ENCODE results near the gene XKR3. TPM values are rescaled to one million over a fixed set of nuclear protein-coding genes. Genes with fewer than 3 reads are reported as not detected.
A peak's percentile ranks its signal among the peaks of the same experiment; 100 is the strongest.
"Not testable (repeated sequence)": the region's sequence is repeated elsewhere in the genome, so short reads cannot be mapped to it uniquely, and the experiment has no call there.

XKR3 gene
- not detected in 2 replicates for total RNA-seq

- Mint-ChIP-seq H3K27me3 (ENCODE audit: low read depth) (no peaks in the 10 kb centered on the region), H3K4me3 (ENCODE audit: low read depth) (peak within 1 kb of the TSS; percentile 54), H3K27ac (peak within 1 kb of the TSS; percentile 75), H3K36me3 (ENCODE audit: low read depth) (peaks cover 3% of the 10 kb centered on the region), H3K9me3 (peaks cover 3% of the 10 kb centered on the region), H3K4me1 (ENCODE audit: low read depth) (peaks cover 28% of the 10 kb centered on the region)
- DNase-seq (ENCODE audit: low spot score): no peak
- intact Hi-C loops (cut with micrococcal nuclease): loop anchor here (2.0 kb wide), 1 partner anchor 50 kb away; no protein-coding TSS in a partner anchor
These were observed at the start of gene XKR3 for GRCh38 chr22:16824716-16825687. XKR3 (minus strand) TSS chr22:16825411; CDS start chr22:16808073, 17,338 bp downstream.

GRCh38 chr22:16869640-16870039 lies 44.4 kb upstream of the XKR3 start:
- H3K4me3 Mint-ChIP-seq (ENCODE audit: low read depth): not testable (repeated sequence)

GRCh38 chr22:16866167-16866566 lies 41.0 kb upstream of the XKR3 start:
- no peak overlapping the region for H3K4me3 Mint-ChIP-seq (ENCODE audit: low read depth)
- no peak overlapping the region for H3K27ac Mint-ChIP-seq
- H3K36me3 Mint-ChIP-seq (ENCODE audit: low read depth): no peaks in the 10 kb centered on the region
- H3K9me3 Mint-ChIP-seq: no peaks in the 10 kb centered on the region
- peaks cover 2% of the 10 kb centered on the region for H3K27me3 Mint-ChIP-seq (ENCODE audit: low read depth)
- H3K4me1 Mint-ChIP-seq (ENCODE audit: low read depth): peaks cover 4% of the 10 kb centered on the region
- no peak for DNase-seq (ENCODE audit: low spot score)
- intact Hi-C loops (cut with micrococcal nuclease): no loop called here

More at GRCh38 chr22:16869640-16870039, 44.4 kb upstream of the XKR3 start:
- H3K36me3 Mint-ChIP-seq (ENCODE audit: low read depth); H3K27me3 Mint-ChIP-seq (ENCODE audit: low read depth); H3K27ac Mint-ChIP-seq; intact Hi-C loops (cut with micrococcal nuclease); H3K4me1 Mint-ChIP-seq (ENCODE audit: low read depth); H3K9me3 Mint-ChIP-seq; DNase-seq (ENCODE audit: low spot score): not testable (repeated sequence)

GRCh38 chr22:16856851-16857250 lies 31.6 kb upstream of the XKR3 start:
- H3K27me3 Mint-ChIP-seq (ENCODE audit: low read depth): peaks cover 24% of the 10 kb centered on the region
- H3K4me1 Mint-ChIP-seq (ENCODE audit: low read depth); H3K4me3 Mint-ChIP-seq (ENCODE audit: low read depth); H3K27ac Mint-ChIP-seq; DNase-seq (ENCODE audit: low spot score); intact Hi-C loops (cut with micrococcal nuclease); H3K36me3 Mint-ChIP-seq (ENCODE audit: low read depth); H3K9me3 Mint-ChIP-seq: not testable (repeated sequence)

- no peak for DNase-seq (ENCODE audit: low spot score)
- Mint-ChIP-seq H3K9me3 (no peaks in the 10 kb centered on the region), H3K36me3 (ENCODE audit: low read depth) (no peaks in the 10 kb centered on the region), H3K27ac (no peak overlapping the region), H3K27me3 (ENCODE audit: low read depth) (peaks cover 26% of the 10 kb centered on the region), H3K4me1 (ENCODE audit: low read depth) (no peaks in the 10 kb centered on the region), H3K4me3 (ENCODE audit: low read depth) (no peak overlapping the region)
- intact Hi-C loops (cut with micrococcal nuclease): no loop called here
These were observed 29.4 kb upstream of the XKR3 start for GRCh38 chr22:16854631-16855030.

GRCh38 chr22:16851268-16851996 lies 26.2 kb upstream of the XKR3 start:
- H3K36me3 Mint-ChIP-seq (ENCODE audit: low read depth); H3K9me3 Mint-ChIP-seq; DNase-seq (ENCODE audit: low spot score); H3K27ac Mint-ChIP-seq; intact Hi-C loops (cut with micrococcal nuclease); H3K4me3 Mint-ChIP-seq (ENCODE audit: low read depth): not testable (repeated sequence)
- Mint-ChIP-seq H3K27me3 (ENCODE audit: low read depth) (peaks cover 29% of the 10 kb centered on the region), H3K4me1 (ENCODE audit: low read depth) (peaks cover 15% of the 10 kb centered on the region)

- no peak for DNase-seq (ENCODE audit: low spot score)
- peaks cover 16% of the 10 kb centered on the region for H3K4me1 Mint-ChIP-seq (ENCODE audit: low read depth)
- H3K9me3 Mint-ChIP-seq: no peaks in the 10 kb centered on the region
- H3K36me3 Mint-ChIP-seq (ENCODE audit: low read depth): no peaks in the 10 kb centered on the region
- intact Hi-C loops (cut with micrococcal nuclease): no loop called here
- H3K4me3 Mint-ChIP-seq (ENCODE audit: low read depth): no peak overlapping the region
- peaks cover 5% of the 10 kb centered on the region for H3K27me3 Mint-ChIP-seq (ENCODE audit: low read depth)
- H3K27ac Mint-ChIP-seq: peak overlapping the region; percentile 7
These were observed 22.1 kb upstream of the XKR3 start for GRCh38 chr22:16847271-16847670.

- no peaks in the 10 kb centered on the region for H3K36me3 Mint-ChIP-seq (ENCODE audit: low read depth)
- no peak overlapping the region for H3K4me3 Mint-ChIP-seq (ENCODE audit: low read depth)
- peaks cover 3% of the 10 kb centered on the region for H3K27me3 Mint-ChIP-seq (ENCODE audit: low read depth)
- no peaks in the 10 kb centered on the region for H3K9me3 Mint-ChIP-seq
- DNase-seq (ENCODE audit: low spot score): no peak
- no peak overlapping the region for H3K27ac Mint-ChIP-seq
- peaks cover 16% of the 10 kb centered on the region for H3K4me1 Mint-ChIP-seq (ENCODE audit: low read depth)
- intact Hi-C loops (cut with micrococcal nuclease): no loop called here
These were observed 20.7 kb upstream of the XKR3 start for GRCh38 chr22:16845881-16846280.

- Mint-ChIP-seq H3K4me1 (ENCODE audit: low read depth) (peaks cover 16% of the 10 kb centered on the region), H3K27ac (no peak overlapping the region), H3K27me3 (ENCODE audit: low read depth) (peaks cover 4% of the 10 kb centered on the region), H3K36me3 (ENCODE audit: low read depth) (no peaks in the 10 kb centered on the region), H3K4me3 (ENCODE audit: low read depth) (no peak overlapping the region), H3K9me3 (no peaks in the 10 kb centered on the region)
- intact Hi-C loops (cut with micrococcal nuclease): no loop called here
- no peak for DNase-seq (ENCODE audit: low spot score)
These were observed 20.3 kb upstream of the XKR3 start for GRCh38 chr22:16845465-16845864.

GRCh38 chr22:16844529-16844928 lies 19.3 kb upstream of the XKR3 start:
- intact Hi-C loops (cut with micrococcal nuclease): no loop called here
- Mint-ChIP-seq H3K27me3 (ENCODE audit: low read depth) (peaks cover 4% of the 10 kb centered on the region), H3K36me3 (ENCODE audit: low read depth) (no peaks in the 10 kb centered on the region), H3K4me3 (ENCODE audit: low read depth) (no peak overlapping the region), H3K9me3 (no peaks in the 10 kb centered on the region), H3K27ac (no peak overlapping the region), H3K4me1 (ENCODE audit: low read depth) (peaks cover 16% of the 10 kb centered on the region)
- DNase-seq (ENCODE audit: low spot score): no peak

GRCh38 chr22:16838073-16838472 lies 12.9 kb upstream of the XKR3 start:
- Mint-ChIP-seq H3K36me3 (ENCODE audit: low read depth) (no peaks in the 10 kb centered on the region), H3K4me1 (ENCODE audit: low read depth) (no peaks in the 10 kb centered on the region), H3K9me3 (no peaks in the 10 kb centered on the region), H3K27ac (no peak overlapping the region), H3K27me3 (ENCODE audit: low read depth) (peaks cover 20% of the 10 kb centered on the region), H3K4me3 (ENCODE audit: low read depth) (no peak overlapping the region)
- no peak for DNase-seq (ENCODE audit: low spot score)
- intact Hi-C loops (cut with micrococcal nuclease): no loop called here

GRCh38 chr22:16834971-16835370 lies 9.8 kb upstream of the XKR3 start:
- H3K9me3 Mint-ChIP-seq: no peaks in the 10 kb centered on the region
- H3K27me3 Mint-ChIP-seq (ENCODE audit: low read depth): peaks cover 19% of the 10 kb centered on the region
- DNase-seq (ENCODE audit: low spot score): no peak
- no peaks in the 10 kb centered on the region for H3K36me3 Mint-ChIP-seq (ENCODE audit: low read depth)
- H3K4me1 Mint-ChIP-seq (ENCODE audit: low read depth): peaks cover 1% of the 10 kb centered on the region
- no peak overlapping the region for H3K27ac Mint-ChIP-seq
- H3K4me3 Mint-ChIP-seq (ENCODE audit: low read depth): no peak overlapping the region
- intact Hi-C loops (cut with micrococcal nuclease): no loop called here

GRCh38 chr22:16831257-16831656 lies 6.0 kb upstream of the XKR3 start:
- Mint-ChIP-seq H3K27me3 (ENCODE audit: low read depth) (peaks cover 14% of the 10 kb centered on the region), H3K9me3 (no peaks in the 10 kb centered on the region), H3K27ac (no peak overlapping the region), H3K36me3 (ENCODE audit: low read depth) (no peaks in the 10 kb centered on the region), H3K4me3 (ENCODE audit: low read depth) (no peak overlapping the region), H3K4me1 (ENCODE audit: low read depth) (peaks cover 4% of the 10 kb centered on the region)
- intact Hi-C loops (cut with micrococcal nuclease): no loop called here
- DNase-seq (ENCODE audit: low spot score): no peak

Data from activated T-helper 2 cell treated with anti-CD3 and anti-CD28 coated beads, Interferon-gamma antibody, Interleukin-2, Interleukin-4, amounts not matched to agents 10 μg/mL and 5 μg/mL and 100 μg/mL, durations not matched to agents 14 hours and 24 hours and 36 hours (primary cell).